ENCODE measurements around the gene PTDSS2. TPM values are rescaled to one million over a fixed set of nuclear protein-coding genes. Genes with fewer than 3 reads are reported as not detected.
"Not testable (repeated sequence)": the region's sequence is repeated elsewhere in the genome, so short reads cannot be mapped to it uniquely, and the experiment has no call there.

PTDSS2 gene
- polyA plus RNA-seq, 1 experiment, result 15.8 TPM

DNA sequence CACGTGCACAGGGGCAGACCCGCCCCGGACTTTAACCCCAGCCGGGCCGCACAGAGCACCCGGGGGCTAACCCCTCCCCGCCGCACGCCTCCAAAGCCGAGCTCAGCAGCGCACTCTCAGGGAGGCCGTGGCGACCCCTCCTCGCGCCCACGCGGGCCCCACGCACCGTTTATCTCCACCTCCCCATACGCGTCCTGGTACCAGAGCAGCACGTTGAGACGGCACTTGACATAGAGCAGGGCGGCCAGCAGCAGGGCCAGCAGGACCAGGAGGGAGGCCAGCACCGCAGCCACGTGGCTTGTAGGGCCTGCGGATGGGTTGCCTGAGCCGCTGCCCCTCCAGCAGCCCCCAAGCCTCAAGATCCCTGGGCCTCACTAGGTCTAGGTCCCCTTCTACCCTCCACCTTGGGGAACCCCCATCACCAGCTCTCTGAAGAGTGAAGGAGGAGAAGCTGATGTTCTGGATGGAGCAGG lies 42.4 kb upstream of the PTDSS2 start:
- H3K27me3 ChIP-seq (ENCODE audit: control insufficient read depth, insufficient read depth, low read length), result no peaks in the 10 kb centered on the region
- DNase-seq (ENCODE audit: low read depth, low spot score), result no peak
- POLR2A ChIA-PET, result interaction anchor here (0.5 to 1.3 kb wide), 4 partner anchors 14 to 201 kb away, joined by 3 read pairs; partner anchors contain the start of genes BET1L and PKP3
- H3K9me3 ChIP-seq (ENCODE audit: control insufficient read depth, insufficient read depth, low read length), result peaks cover 4% of the 10 kb centered on the region; the same call in 1 of the 2 replicates
- H3K27ac ChIP-seq (ENCODE audit: low read depth, low read length), result no peak overlapping the region
- CTCF ChIA-PET, result interaction anchor here (1.0 to 2.1 kb wide), 2 partner anchors 41 to 43 kb away, joined by 3 to 18 read pairs; no protein-coding TSS in a partner anchor
- H3K4me3 ChIP-seq (ENCODE audit: low read depth, low read length), result no peak overlapping the region
- TF ChIP-seq, protein P1, sequence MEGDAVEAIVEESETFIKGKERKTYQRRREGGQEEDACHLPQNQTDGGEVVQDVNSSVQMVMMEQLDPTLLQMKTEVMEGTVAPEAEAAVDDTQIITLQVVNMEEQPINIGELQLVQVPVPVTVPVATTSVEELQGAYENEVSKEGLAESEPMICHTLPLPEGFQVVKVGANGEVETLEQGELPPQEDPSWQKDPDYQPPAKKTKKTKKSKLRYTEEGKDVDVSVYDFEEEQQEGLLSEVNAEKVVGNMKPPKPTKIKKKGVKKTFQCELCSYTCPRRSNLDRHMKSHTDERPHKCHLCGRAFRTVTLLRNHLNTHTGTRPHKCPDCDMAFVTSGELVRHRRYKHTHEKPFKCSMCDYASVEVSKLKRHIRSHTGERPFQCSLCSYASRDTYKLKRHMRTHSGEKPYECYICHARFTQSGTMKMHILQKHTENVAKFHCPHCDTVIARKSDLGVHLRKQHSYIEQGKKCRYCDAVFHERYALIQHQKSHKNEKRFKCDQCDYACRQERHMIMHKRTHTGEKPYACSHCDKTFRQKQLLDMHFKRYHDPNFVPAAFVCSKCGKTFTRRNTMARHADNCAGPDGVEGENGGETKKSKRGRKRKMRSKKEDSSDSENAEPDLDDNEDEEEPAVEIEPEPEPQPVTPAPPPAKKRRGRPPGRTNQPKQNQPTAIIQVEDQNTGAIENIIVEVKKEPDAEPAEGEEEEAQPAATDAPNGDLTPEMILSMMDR (IDR thresholded peaks at IDR 0.05; ENCODE audit: low read depth, low read length), result no peak

DNA sequence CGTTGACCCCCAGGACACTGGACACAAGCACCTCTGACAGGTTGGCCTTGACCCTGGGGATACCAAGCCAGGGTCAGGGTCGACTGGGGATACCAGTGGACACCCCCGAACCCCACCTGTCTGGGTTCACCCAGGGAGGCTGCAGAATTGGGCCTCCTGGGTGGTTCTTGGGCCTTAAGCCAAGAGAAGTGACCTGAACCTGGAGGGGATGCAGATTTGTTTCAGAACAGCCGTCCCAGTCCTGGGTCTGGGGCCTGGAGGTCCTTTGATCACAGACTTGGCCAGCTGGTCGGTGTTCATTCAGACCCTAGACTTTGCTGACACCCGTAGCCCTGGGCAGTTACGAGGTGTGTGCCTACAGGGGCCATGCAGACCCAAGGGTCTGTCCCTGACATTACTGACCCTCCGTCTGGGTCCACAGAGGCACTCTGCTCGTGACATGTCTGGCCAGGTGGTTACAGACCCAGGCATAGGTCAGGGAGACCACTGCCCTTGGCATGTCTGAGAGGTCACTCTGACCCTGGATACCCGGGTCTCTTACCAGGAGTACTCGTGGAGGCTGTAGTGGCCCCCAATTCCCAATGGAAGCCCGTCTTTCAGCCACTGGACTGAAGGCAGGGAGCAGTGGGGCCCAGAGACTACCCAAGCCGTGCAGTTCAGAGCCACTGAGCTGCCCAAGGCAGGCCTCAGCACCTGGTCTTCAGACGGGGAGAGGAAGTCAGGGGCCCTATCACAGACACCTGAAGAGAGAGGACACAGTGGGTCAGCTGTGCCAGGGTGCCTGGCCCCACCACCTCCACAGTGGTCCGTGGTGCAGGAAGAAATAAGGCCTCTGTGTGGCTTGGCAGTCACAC lies 41.7 kb upstream of the PTDSS2 start:
- H3K4me3 ChIP-seq (ENCODE audit: low read depth, low read length), result no peak overlapping the region
- TF ChIP-seq, protein P1 (IDR thresholded peaks at IDR 0.05; ENCODE audit: low read depth, low read length), result no peak
- H3K27me3 ChIP-seq (ENCODE audit: control insufficient read depth, insufficient read depth, low read length), result no peaks in the 10 kb centered on the region
- peaks cover 4% of the 10 kb centered on the region; the same call in 1 of the 2 replicates for H3K9me3 ChIP-seq (ENCODE audit: control insufficient read depth, insufficient read depth, low read length)
- DNase-seq (ENCODE audit: low read depth, low spot score), result no peak
- no peak overlapping the region for H3K27ac ChIP-seq (ENCODE audit: low read depth, low read length)
- ChIA-PET CTCF (no interaction called here), POLR2A (interaction anchor here (1.0 kb wide), 1 partner anchor 128 kb away, joined by 3 read pairs; no protein-coding TSS in a partner anchor)

DNA sequence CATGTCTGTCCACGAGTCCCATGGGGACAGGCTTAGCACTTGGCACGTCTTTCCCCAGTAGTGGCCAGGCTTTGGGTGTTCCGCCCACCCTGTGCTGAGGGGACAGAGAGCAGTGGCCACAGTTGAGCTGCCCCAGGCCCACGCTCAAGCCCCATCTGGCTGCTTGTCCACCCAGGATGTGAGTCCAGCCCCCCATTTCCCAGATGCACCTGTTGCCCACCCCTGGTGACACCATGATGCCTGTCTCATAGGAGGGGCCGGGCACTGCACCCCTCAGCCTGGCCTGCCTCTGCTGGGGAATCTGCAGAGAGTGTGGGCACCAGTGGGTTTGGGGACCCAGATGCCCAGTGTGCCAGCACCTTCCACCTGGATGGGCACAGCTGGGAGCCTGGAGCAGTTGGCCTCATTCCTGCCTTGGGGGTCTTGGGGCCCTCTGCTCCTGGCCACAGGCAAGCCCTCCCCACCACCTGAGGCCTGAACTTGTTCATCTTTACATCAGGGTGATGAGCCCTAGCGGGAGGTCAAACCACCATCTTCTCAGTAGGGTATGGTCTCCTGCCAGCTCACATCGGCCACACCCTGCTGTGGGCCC lies 41.0 kb upstream of the PTDSS2 start:
- TF ChIP-seq, protein P1 (IDR thresholded peaks at IDR 0.05; ENCODE audit: low read depth, low read length), result no peak
- Histone ChIP-seq H3K4me3 (ENCODE audit: low read depth, low read length) (no peak overlapping the region), H3K27me3 (ENCODE audit: control insufficient read depth, insufficient read depth, low read length) (no peaks in the 10 kb centered on the region), H3K9me3 (ENCODE audit: control insufficient read depth, insufficient read depth, low read length) (peaks cover 4% of the 10 kb centered on the region; the same call in 1 of the 2 replicates), H3K27ac (ENCODE audit: low read depth, low read length) (no peak overlapping the region)
- DNase-seq (ENCODE audit: low read depth, low spot score), result no peak
- ChIA-PET POLR2A (no interaction called here), CTCF (no interaction called here)

DNA sequence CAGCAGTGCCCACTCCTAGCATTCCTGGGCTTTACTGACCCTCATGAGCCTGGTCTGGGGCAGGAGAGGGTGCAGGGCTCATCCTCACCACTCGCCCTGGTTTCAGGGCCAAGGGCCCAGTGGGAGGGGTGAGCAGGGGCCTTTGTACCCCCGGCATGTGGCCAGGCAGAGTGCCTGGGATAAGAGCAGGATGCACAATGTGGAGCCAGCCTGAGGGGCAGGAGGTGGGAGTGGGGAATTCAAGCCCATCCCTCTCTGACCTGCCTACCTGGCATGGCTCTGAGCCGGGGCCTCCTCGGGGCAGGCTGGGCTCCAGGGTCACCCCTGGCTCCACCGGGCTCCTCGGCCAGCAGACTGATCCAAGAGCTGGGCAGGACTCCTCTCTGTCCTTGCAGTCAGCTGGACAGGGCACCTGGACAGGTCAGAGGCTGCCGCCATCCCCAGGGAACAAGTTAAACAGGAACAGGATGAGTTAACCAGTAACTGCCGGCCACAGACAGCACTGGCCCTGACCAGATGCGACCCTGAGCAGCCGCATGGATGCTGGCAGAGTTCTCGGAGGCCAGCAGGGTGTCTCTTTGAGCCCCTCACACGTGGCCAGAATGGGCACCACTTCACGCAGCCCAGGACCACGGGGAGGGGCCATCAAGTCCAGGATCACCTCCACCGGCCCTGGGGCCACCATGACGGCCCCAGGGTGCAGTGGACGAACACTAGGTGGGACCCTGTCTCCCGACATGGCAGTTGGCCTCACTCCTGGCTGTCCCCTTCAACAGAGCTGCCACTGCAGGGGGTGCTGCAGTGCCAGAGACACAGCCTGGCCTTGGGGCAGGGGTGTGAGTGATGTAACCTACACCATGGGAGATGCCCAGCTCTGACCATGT lies 40.2 kb upstream of the PTDSS2 start:
- Histone ChIP-seq H3K4me3 (ENCODE audit: low read depth, low read length) (no peak overlapping the region), H3K27me3 (ENCODE audit: control insufficient read depth, insufficient read depth, low read length) (no peaks in the 10 kb centered on the region), H3K9me3 (ENCODE audit: control insufficient read depth, insufficient read depth, low read length) (peaks cover 4% of the 10 kb centered on the region; the same call in 1 of the 2 replicates), H3K27ac (ENCODE audit: low read depth, low read length) (no peak overlapping the region)
- ChIA-PET POLR2A (no interaction called here), CTCF (no interaction called here)
- no peak for DNase-seq (ENCODE audit: low read depth, low spot score)
- TF ChIP-seq, protein P1 (IDR thresholded peaks at IDR 0.05; ENCODE audit: low read depth, low read length), result no peak

DNA sequence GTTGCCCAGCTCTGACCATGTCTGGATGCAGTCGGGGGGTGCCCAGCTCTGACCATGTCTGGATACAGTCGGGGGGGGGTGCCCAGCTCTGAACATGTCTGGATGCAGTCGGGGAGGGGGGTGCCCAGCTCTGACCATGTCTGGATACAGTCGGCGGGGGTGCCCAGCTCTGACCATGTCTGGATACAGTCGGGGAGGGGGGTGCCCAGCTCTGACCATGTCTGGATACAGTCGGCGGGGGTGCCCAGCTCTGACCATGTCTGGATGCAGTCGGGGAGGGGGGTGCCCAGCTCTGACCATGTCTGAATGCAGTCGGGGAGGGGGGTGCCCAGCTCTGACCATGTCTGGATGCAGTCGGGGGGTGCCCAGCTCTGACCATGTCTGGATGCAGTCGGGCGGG lies 39.4 kb upstream of the PTDSS2 start:
- DNase-seq (ENCODE audit: low read depth, low spot score); H3K27me3 ChIP-seq (ENCODE audit: control insufficient read depth, insufficient read depth, low read length); CTCF ChIA-PET; H3K9me3 ChIP-seq (ENCODE audit: control insufficient read depth, insufficient read depth, low read length); POLR2A ChIA-PET; H3K27ac ChIP-seq (ENCODE audit: low read depth, low read length); H3K4me3 ChIP-seq (ENCODE audit: low read depth, low read length): not testable (repeated sequence)

DNA sequence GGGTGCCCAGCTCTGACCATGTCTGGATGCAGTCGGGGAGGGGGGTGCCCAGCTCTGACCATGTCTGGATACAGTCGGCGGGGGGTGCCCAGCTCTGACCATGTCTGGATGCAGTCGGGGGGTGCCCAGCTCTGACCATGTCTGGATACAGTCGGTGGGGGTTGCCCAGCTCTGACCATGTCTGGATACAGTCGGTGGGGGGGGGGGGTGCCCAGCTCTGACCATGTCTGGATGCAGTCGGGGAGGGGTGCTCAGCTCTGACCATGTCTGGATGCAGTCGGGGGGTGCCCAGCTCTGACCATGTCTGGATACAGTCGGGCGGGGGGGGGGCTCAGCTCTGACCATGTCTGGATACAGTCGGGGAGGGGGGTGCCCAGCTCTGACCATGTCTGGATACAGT lies 38.6 kb upstream of the PTDSS2 start:
- CTCF ChIA-PET; H3K9me3 ChIP-seq (ENCODE audit: control insufficient read depth, insufficient read depth, low read length); POLR2A ChIA-PET; DNase-seq (ENCODE audit: low read depth, low spot score); H3K4me3 ChIP-seq (ENCODE audit: low read depth, low read length); H3K27me3 ChIP-seq (ENCODE audit: control insufficient read depth, insufficient read depth, low read length); H3K27ac ChIP-seq (ENCODE audit: low read depth, low read length): not testable (repeated sequence)
